C4-2B (cell line): ENCODE data around the gene CALHM2.

Source experiments
- CTCF ChIP-seq: fragments of 450-650 bp; conservative IDR thresholded peaks from 2 replicates; pipeline ENCODE4 v1.5.1; 2017; ENCODE audit warnings: mild to moderate bottlenecking
- ZFX ChIP-seq: fragments of 450-650 bp; IDR thresholded peaks from 2 replicates; pipeline ENCODE4 v1.6.1; 2017

DNA sequence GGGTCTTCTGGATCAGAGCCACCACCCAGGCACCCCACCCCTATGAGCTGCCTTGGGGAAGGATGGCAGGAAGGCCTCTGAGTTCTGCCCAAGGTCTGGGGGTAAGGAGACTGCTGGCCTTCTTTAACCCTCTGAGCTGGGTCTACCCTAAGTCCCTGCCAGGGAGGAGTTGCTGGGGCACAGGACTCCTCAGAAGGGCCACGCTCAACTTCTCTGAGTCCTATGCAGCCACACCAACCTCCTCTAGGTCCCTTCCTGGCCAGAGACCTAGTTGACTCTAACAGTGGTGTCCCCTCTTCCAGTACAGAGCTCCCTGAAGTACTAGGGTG is 38.8 kb upstream of the CALHM2 start:
- no peak for TF ChIP-seq CTCF
- no peak for TF ChIP-seq ZFX
